Activated CD4-positive, CD25-positive, alpha-beta regulatory T cell treated with anti-CD3 and anti-CD28 coated beads, Interleukin-2, amount 50 U/mL, for 24 hours (primary cell): ENCODE results near the gene DPF3.
A peak's percentile ranks its signal among the peaks of the same experiment; 100 is the strongest.

Experiments
- ATAC-seq, 2 donors: fragments of 150-1000 bp; cut with Tn5 transposase; one replicate each; pipeline ENCODE4 v1.10.0; 2021; ENCODE audit warnings: mild to moderate bottlenecking in 1 of 2, moderate library complexity in 1 of 2

DPF3 gene

GRCh38 chr14:72590577-72590976 lies 303.3 kb downstream of the DPF3 start:
- ATAC-seq, result no peak

DNA sequence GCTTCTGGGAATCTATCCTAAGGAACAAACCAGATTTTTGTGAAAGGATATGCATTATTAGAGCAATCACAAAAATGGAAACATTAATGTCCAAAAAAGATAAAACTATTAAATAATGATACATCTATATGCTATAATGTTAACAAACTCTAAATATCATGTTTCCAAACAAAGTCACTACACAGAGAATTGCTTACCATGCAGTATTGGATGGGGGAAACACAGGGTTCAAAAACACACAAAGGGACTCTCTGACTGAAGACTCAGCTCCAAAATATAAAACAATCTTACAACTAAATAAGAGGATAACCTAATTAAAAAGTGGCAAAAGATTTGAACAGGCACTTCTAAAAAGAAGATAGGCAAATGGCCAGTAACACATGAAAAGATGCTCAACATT lies 304.2 kb downstream of the DPF3 start:
- no peak for ATAC-seq

DNA sequence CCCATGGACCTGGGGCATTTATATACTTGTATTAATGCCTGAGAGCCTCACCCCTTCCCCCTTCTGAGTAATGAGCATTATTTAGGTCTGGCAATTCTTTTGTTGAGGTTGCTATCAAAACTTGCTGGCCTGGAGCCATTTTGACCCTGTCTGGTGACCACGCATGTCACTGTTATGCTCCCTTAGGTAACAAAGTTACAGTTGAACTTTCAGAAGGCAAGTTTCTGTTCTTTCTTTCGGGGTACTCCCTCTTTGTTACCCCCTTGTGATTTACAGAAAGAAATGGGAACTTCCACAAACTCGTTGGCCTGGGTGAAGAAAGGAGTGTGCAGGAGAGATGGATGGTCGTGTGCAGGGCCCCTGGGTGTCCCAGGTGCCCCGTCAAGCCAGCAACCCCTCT lies 305.4 kb downstream of the DPF3 start:
- ATAC-seq, result no peak

DNA sequence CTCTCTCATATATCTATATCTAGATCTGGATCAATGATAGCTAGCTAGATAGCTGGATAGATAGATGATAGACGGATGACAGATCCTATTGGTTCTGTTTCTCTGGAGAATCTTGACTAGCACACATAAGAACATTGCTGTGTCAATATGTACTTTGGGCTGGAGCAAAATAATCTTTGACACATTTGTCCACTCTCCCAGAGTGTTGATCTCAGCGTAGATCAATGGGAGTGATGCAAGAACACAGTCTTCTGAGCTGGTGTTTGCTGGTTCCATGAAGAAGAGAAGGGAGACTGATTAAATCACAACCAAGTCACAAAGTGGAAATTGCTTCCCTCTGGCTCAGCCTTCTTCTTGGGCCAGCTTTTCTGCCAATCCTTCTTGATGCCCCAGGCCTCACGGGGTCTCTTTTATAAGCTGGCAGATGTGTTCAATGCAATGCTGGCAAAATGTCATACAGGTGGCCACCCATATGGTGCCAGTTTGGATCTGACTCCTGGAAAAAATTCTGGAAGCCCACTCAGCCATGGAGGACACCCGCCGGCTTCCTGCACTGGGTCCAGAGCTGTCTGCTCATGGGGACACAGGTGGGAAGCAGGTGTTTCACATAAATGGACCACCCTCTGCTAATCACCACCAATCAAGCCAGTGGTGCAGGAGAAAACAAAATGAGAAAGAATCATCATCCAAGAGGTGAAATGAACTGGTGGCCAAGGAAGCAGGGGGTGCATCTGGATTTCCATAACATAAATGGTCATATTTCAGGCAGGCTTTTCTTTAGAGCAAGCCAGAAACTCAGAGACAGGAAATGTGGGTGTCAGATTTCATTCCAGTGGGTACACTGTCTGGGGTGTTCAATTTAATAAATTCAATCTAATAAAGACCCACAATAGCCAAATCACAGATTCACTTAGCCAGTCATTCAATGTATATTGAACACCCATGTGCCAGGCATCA lies 310.3 kb downstream of the DPF3 start:
- ATAC-seq, result no peak

GRCh38 chr14:72582582-72582981 lies 311.3 kb downstream of the DPF3 start:
- ATAC-seq, result peak; percentile 92 to 97

GRCh38 chr14:72578514-72578913 lies 315.4 kb downstream of the DPF3 start:
- no peak for ATAC-seq

GRCh38 chr14:72577521-72577920 lies 316.4 kb downstream of the DPF3 start:
- ATAC-seq, result no peak

DNA sequence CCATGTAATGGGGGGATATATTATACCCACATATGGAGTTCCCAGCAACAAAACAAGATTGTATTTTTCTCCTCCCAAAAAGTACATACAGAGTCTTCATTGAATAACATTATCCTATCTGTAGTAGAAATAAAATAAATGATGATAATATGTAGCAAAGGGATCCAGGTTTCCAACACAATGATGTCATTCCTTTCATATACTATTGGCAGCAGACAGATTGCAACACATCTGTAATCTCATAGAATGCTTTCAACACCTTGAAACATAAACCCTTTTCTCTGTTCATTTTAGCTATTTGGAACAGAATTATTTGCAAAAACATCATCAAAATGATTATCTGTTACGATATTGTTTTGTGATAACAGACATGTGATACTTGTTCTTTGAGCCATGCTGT lies 317.6 kb downstream of the DPF3 start:
- no peak for ATAC-seq

- ATAC-seq, result no peak
Measured at GRCh38 chr14:72574715-72575114, 319.2 kb downstream of the DPF3 start.

DNA sequence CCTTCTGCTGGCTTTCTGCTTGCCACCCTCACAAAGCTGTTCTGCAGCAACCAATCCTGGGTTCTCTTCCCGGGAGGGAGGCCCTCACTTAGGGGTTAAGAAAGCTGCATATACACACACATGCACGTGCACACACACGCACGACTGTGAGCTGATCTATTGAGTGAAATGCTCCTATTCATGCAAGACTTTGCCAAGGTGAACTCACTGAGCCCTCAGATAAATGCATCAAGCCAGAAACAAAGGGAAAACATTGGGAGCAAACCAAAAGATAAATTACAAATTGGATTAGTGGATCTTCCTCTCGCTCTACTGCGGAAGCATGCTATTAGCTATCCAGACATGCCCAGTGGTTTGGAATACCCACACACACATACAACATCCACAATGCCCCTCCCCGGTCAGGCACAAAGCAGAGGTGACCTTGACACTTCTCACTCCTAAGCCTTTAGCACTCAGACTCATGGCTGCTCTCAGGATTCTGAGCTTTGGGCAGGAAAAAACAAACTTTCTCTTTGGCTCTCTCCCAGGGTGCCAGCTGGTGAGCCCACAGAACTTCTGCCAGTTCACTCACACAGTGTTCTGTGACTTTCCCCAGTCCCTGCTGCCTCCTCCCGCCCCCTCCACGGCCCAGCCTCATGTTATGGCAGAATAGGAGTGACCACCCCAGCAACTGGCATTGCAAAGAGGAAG lies 320.0 kb downstream of the DPF3 start:
- no peak for ATAC-seq
